LNCAP (cell line): ENCODE data around the gene PLEKHO2.

Experiments used
- TF ChIP-seq, protein P1 (sequence below): fragments of 450-650 bp; IDR thresholded peaks from 2 replicates; pipeline ENCODE4 v1.5.1; 2017; ENCODE audit warnings: mild to moderate bottlenecking

The PLEKHO2 gene

DNA sequence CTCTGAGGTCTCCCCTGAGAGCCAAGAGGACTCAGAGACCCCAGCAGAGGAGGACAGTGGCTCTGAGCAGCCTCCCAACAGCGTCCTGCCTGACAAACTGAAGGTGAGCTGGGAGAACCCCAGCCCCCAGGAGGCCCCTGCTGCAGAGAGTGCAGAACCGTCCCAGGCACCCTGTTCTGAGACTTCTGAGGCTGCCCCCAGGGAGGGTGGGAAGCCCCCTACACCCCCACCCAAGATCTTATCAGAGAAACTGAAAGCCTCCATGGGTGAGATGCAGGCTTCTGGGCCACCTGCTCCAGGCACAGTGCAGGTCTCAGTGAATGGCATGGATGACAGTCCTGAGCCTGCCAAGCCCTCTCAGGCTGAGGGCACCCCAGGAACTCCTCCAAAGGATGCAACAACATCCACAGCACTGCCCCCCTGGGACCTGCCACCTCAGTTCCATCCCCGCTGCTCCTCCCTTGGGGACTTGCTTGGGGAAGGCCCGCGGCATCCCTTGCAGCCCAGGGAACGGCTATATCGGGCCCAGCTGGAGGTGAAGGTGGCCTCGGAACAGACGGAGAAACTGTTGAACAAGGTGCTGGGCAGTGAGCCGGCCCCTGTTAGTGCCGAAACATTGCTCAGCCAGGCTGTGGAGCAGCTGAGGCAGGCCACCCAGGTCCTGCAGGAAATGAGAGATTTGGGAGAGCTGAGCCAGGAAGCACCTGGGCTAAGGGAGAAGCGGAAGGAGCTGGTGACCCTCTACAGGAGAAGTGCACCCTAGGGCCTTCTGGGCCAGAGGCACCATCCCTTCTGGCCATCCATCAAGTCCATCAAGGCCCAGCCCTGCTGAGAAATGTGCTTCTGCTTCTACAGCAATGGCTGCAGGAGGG is 23.6 kb downstream of the PLEKHO2 start:
- TF ChIP-seq, protein P1, sequence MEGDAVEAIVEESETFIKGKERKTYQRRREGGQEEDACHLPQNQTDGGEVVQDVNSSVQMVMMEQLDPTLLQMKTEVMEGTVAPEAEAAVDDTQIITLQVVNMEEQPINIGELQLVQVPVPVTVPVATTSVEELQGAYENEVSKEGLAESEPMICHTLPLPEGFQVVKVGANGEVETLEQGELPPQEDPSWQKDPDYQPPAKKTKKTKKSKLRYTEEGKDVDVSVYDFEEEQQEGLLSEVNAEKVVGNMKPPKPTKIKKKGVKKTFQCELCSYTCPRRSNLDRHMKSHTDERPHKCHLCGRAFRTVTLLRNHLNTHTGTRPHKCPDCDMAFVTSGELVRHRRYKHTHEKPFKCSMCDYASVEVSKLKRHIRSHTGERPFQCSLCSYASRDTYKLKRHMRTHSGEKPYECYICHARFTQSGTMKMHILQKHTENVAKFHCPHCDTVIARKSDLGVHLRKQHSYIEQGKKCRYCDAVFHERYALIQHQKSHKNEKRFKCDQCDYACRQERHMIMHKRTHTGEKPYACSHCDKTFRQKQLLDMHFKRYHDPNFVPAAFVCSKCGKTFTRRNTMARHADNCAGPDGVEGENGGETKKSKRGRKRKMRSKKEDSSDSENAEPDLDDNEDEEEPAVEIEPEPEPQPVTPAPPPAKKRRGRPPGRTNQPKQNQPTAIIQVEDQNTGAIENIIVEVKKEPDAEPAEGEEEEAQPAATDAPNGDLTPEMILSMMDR: no peak

DNA sequence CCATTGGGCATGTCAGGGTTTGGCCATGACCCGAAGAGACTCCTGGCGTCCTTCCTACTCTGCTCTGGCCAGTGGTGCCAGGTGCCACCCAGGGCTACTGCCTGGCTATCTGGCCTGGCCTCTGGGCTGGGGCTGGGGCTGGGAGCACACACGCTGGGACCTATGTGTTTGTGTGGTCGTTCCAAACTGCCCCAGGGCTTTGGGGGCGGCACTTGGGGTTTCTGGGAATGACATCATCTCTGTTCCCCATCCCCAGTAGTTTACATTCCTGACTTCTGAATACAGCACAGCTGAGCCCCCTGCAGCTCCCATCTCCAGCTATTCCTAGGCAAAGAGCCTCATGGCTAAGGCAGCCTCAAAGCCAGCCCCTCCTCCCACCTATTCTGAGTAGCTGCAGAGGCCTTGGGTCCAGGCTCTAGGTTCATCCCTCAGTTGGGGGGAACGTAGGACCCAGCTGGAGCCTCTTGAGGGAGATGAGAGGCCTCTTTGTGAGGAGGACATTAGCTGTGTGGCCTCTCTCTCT is 24.3 kb downstream of the PLEKHO2 start:
- TF ChIP-seq, protein P1: no peak

DNA sequence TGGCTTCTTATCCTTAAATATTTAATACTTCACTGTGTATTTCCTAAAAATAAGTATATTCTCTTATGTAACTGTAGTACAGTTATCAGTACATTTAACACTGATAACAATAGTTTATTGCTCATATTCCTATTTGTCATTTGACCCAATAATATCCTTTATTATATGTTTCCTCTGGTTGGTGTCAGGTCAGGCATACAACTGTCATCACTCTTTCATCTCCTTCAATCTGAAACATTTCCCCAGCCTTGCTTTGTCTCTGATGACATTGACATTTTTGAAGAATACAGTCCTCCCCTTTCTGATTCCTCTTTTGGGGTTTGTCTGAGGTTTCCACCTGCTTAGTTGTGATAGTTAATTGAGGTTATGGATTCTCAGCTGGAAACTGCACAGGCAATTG is 27.8 kb downstream of the PLEKHO2 start:
- TF ChIP-seq, protein P1: no peak

DNA sequence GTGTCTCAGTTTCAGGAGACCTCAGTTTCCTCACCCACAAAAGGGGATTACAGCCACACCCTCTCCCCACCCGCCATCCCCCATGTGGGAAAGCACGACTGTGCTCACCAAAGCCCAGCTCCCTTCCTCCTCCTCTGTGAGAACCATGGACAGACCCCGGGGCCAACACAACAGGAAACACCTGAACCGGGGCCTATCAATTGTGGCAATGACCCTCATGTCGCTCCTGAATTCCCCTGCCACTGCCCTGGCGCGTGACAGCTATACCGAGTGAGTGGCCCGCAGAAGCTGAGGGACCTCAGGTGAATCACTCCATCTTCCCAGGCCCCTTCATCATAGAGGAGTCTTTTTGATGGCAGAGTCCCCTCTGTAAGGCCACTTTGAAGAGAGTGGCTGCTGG is 28.6 kb downstream of the PLEKHO2 start:
- TF ChIP-seq, protein P1: no peak

DNA sequence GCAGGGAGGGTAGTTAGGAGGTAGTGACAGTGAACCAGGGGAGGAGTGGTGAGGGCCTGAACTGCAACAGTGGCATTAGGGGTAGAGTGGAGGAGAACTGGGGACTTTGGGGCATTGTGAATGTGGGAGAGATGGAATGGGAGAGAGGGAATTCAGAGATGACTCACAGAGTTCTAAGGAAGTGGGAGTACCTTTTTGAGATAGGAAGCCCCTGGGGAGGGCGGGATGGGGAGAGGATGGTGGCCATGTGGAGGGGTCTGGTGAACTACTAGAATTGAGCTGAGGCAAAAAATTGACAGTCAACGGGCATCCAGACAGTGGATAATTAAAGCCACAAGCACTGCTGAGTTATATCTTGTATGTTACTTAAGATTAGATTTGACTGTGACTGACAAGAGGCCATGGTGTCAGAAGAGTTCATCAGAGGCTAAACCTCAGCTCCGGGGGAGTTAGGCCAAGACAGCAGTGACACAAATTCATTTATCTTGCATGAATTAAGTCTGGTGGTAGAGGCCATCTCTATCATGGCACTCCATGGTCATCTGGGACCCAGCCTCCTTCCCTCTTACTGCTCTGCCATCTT is 34.0 kb downstream of the PLEKHO2 start:
- TF ChIP-seq, protein P1: no peak

DNA sequence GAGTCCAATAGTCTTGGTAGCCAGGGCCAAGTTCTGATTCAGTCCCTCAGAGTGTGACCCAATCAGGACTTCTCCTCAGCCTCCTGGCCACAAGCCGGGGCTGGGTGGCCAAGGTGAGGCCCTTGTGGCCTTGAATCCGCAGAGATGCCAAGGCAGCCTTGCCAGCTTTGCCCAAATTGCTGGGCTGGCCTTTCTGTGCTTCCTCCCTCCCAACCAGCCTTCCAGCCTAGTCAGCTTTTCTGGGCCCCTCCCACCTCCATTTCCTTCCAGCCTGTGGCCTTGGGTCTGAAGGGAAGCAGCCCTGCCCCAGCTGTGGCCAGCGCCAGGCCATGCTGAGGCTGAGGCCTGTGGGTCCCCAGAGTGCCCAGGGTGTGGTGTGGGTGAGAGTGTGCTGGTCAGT is 35.7 kb downstream of the PLEKHO2 start:
- TF ChIP-seq, protein P1: no peak

DNA sequence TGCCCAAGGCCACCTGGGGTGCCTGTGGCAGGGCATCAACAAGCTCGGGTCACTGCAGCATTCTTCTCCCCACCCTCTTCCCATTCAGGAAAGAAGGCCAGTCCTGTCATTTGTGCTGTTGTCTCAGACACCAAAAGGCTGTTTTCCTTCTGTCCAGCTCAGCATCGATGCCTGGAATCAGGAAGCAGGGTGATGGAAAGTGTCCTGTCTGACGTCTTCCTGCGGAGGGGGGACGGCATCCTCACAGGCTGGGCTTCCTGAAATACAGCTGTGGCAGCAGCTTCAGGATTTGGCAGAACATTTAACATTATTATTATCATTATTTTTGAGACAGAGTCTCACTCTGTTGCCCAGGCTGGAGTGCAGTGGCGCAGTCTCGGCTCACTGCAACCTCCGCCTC is 37.0 kb downstream of the PLEKHO2 start:
- TF ChIP-seq, protein P1: no peak
